Smooth muscle cell (in vitro differentiated cells): ENCODE measurements around the gene SDHAF1. TPM values are rescaled to one million over a fixed set of nuclear protein-coding genes. Genes with fewer than 3 reads are reported as not detected.
"Not testable (repeated sequence)": the region's sequence is repeated elsewhere in the genome, so short reads cannot be mapped to it uniquely, and the experiment has no call there.

Source experiments
- DNase-seq: peaks from one replicate; lab custom pipeline; 2025; ENCODE audit not compliant: unreplicated experiment; lab: John Stamatoyannopoulos, UW
- H2AFZ ChIP-seq: fragments of 200-600 bp; sonication (generic); 2 replicates; pipeline ENCODE4 v1.6.0; 2016; ENCODE audit warnings: antibody characterized with exemption, low read depth, mild to moderate bottlenecking
- H3F3A ChIP-seq: fragments of 200-600 bp; sonication (generic); 2 replicates; pipeline ENCODE4 v1.6.0; 2017; ENCODE audit warnings: antibody characterized with exemption, low read depth
- H3K27ac ChIP-seq: fragments of 200-600 bp; sonication (generic); 2 replicates; pipeline ENCODE4 v1.5.1; 2016; ENCODE audit warnings: low read depth, mild to moderate bottlenecking
- H3K27me3 ChIP-seq: fragments of 200-600 bp; sonication (generic); 2 replicates; pipeline ENCODE4 v1.6.1; 2016; ENCODE audit warnings: low read depth, mild to moderate bottlenecking
- H3K36me3 ChIP-seq: fragments of 200-600 bp; sonication (generic); 2 replicates; pipeline ENCODE4 v1.5.1; 2016; ENCODE audit warnings: low read depth
- H3K4me1 ChIP-seq: fragments of 200-600 bp; sonication (generic); 2 replicates; pipeline ENCODE4 v1.5.1; 2016; ENCODE audit warnings: low read depth
- H3K4me2 ChIP-seq: fragments of 200-600 bp; sonication (generic); 2 replicates; pipeline ENCODE4 v1.6.0; 2016; ENCODE audit warnings: mild to moderate bottlenecking
- H3K4me3 ChIP-seq: fragments of 200-600 bp; sonication (generic); 2 replicates; pipeline ENCODE4 v1.5.1; 2016; ENCODE audit warnings: mild to moderate bottlenecking
- H3K79me2 ChIP-seq: fragments of 200-600 bp; sonication (generic); 2 replicates; pipeline ENCODE4 v1.6.0; 2016; ENCODE audit warnings: low read depth, mild to moderate bottlenecking
- H3K9ac ChIP-seq: fragments of 200-600 bp; sonication (generic); 2 replicates; pipeline ENCODE4 v1.6.0; 2016; ENCODE audit warnings: low read depth
- H3K9me3 ChIP-seq: fragments of 200-600 bp; sonication (generic); replicated peaks from 2 replicates; pipeline ENCODE4 v1.5.1; 2016; ENCODE audit warnings: low read depth
- H4K20me1 ChIP-seq: fragments of 200-600 bp; sonication (generic); 2 replicates; pipeline ENCODE4 v1.6.0; 2016; ENCODE audit warnings: low read depth
- CTCF ChIP-seq: fragments of 200-600 bp; sonication (generic); IDR thresholded peaks from 2 replicates; pipeline ENCODE4 v1.5.1; 2017; ENCODE audit warnings: borderline replicate concordance, mild to moderate bottlenecking, antibody characterized with exemption; ENCODE audit not compliant: insufficient read depth, poor library complexity, severe bottlenecking
- WGBS: methylation state at CpG from one replicate; pipeline ENCODE4 v1.1.7; 2016; ENCODE audit warnings: low lambda C conversion rate; 5-methylcytosine and 5-hydroxymethylcytosine counted together
- polyA plus RNA-seq: library from polyadenylated mRNA; unstranded; fragments of >200 nt; fragmentation: Nextera tagmentation; extraction: Ambion mirVana; gene quantifications from 2 replicates; pipeline ENCODE4 v1.2.1, GENCODE V29; 2016
- total RNA-seq: library from RNA; depleted of rRNA; stranded (reverse); fragments of >200 nt; gene quantifications from 2 replicates; pipeline ENCODE4 v1.2.3, GENCODE V29; 2014

SDHAF1 gene
- total and polyA plus RNA-seq, 2 experiments from 2014 or later = 24.0 to 27.7 TPM

GRCh38 chr19:35978271-35978670 is 16.7 kb upstream of the SDHAF1 start:
- Histone ChIP-seq H3K4me3 (no peak overlapping the region), H4K20me1 (no peaks in the 10 kb centered on the region), H3K27ac (no peak overlapping the region), H3K36me3 (no peaks in the 10 kb centered on the region), H2AFZ (no peak overlapping the region), H3K4me2 (no peak overlapping the region), H3K9me3 (no peaks in the 10 kb centered on the region), H3F3A (no peaks in the 10 kb centered on the region), H3K9ac (no peak overlapping the region), H3K27me3 (peaks cover 6% of the 10 kb centered on the region), H3K79me2 (no peaks in the 10 kb centered on the region), H3K4me1 (no peaks in the 10 kb centered on the region)
- no peak for TF ChIP-seq CTCF
- WGBS = 77% methylated on average over 5 of the region's 5 CpGs
- no peak for DNase-seq

GRCh38 chr19:35978832-35979365 is 16.1 kb upstream of the SDHAF1 start:
- Histone ChIP-seq H3K79me2 (no peaks in the 10 kb centered on the region), H3K36me3 (no peaks in the 10 kb centered on the region), H2AFZ (no peak overlapping the region), H3F3A (no peaks in the 10 kb centered on the region), H4K20me1 (no peaks in the 10 kb centered on the region), H3K4me1 (no peaks in the 10 kb centered on the region), H3K9me3 (no peaks in the 10 kb centered on the region), H3K4me3 (no peak overlapping the region), H3K9ac (no peak overlapping the region), H3K27ac (no peak overlapping the region), H3K27me3 (peaks cover 6% of the 10 kb centered on the region), H3K4me2 (no peak overlapping the region)
- 83% methylated on average over 17 of the region's 20 CpGs for WGBS
- no peak for TF ChIP-seq CTCF
- no peak for DNase-seq

- H3K27ac ChIP-seq, H3K9me3 ChIP-seq, H3K4me1 ChIP-seq, H3K79me2 ChIP-seq, H2AFZ ChIP-seq, H3F3A ChIP-seq, H3K4me3 ChIP-seq, H4K20me1 ChIP-seq, H3K36me3 ChIP-seq, H3K4me2 ChIP-seq, DNase-seq, H3K9ac ChIP-seq: not testable (repeated sequence)
- WGBS = 82% methylated on average over 4 of the region's 4 CpGs
- peaks cover 14% of the 10 kb centered on the region for H3K27me3 ChIP-seq
Measured at GRCh38 chr19:35980997-35981396, 14.0 kb upstream of the SDHAF1 start.

- no peaks in the 10 kb centered on the region for H3K36me3 ChIP-seq
- no peaks in the 10 kb centered on the region for H4K20me1 ChIP-seq
- H3K9ac ChIP-seq = no peak overlapping the region
- H3K9me3 ChIP-seq = no peaks in the 10 kb centered on the region
- H3K27me3 ChIP-seq = peaks cover 26% of the 10 kb centered on the region
- WGBS = 85% methylated on average over 8 of the region's 8 CpGs
- no peak overlapping the region for H3K4me2 ChIP-seq
- H3F3A ChIP-seq = no peaks in the 10 kb centered on the region
- TF ChIP-seq CTCF = no peak
- no peaks in the 10 kb centered on the region for H3K79me2 ChIP-seq
- H3K4me1 ChIP-seq = no peaks in the 10 kb centered on the region
- no peak overlapping the region for H3K27ac ChIP-seq
- no peak for DNase-seq
- no peak overlapping the region for H3K4me3 ChIP-seq
- H2AFZ ChIP-seq = no peak overlapping the region
Measured at GRCh38 chr19:35983177-35983576, 11.8 kb upstream of the SDHAF1 start.
